H1 (cell line): ENCODE data around the gene ZSWIM7. TPM values are rescaled to one million over a fixed set of nuclear protein-coding genes. Genes with fewer than 3 reads are reported as not detected.

Experiments
- CTCF ChIA-PET: fragments of 300-600 bp; sonication (Branson Sonifier 250); formaldehyde crosslinking; loops from one replicate; lab custom pipeline; 2021; ENCODE audit not compliant: partially characterized antibody; lab: Charles Lee
- POLR2A ChIA-PET: fragments of 300-600 bp; sonication (Branson Sonifier 250); formaldehyde crosslinking; loops from one replicate; lab custom pipeline; 2021; ENCODE audit warnings: inconsistent platforms; ENCODE audit not compliant: partially characterized antibody; lab: Charles Lee
- DNase-seq, 2 experiments: peaks; one replicate each; pipeline versions ENCODE4 v3.0.0 to v3.0.0-alpha.2; 2010 to 2022; ENCODE audit warnings: low spot score in 2 of 2, low read depth in 1 of 2, mixed read lengths in 1 of 2
- FAIRE-seq: peaks from 2 replicates; lab custom pipeline; 2011; peaks lifted over from hg19 to GRCh38; lab: Jason Lieb, UNC
- H2AFZ ChIP-seq: 2 replicates; pipeline ENCODE4 v1.8.1; 2012; ENCODE audit warnings: low read length, inconsistent platforms
- H2AK5ac ChIP-seq: 2 replicates; pipeline ENCODE4 v1.6.1; 2013; ENCODE audit warnings: low read depth, low read length
- H2BK120ac ChIP-seq: replicated peaks from 2 replicates; pipeline ENCODE3; 2013; ENCODE audit warnings: low read depth, low read length, inconsistent platforms
- H2BK12ac ChIP-seq: 2 replicates; pipeline ENCODE4 v1.6.1; 2013; ENCODE audit warnings: low read depth, low read length
- H2BK15ac ChIP-seq: 2 replicates; pipeline ENCODE4 v1.6.1; 2013; ENCODE audit warnings: low read length
- H2BK20ac ChIP-seq: 2 replicates; pipeline ENCODE4 v1.6.1; 2013; ENCODE audit warnings: low read length
- H2BK5ac ChIP-seq: 2 replicates; pipeline ENCODE4 v1.6.1; 2013; ENCODE audit warnings: low read depth, low read length
- H3K14ac ChIP-seq: 2 replicates; pipeline ENCODE4 v1.6.1; 2013; ENCODE audit warnings: inconsistent platforms; ENCODE audit not compliant: insufficient read length
- H3K18ac ChIP-seq: 2 replicates; pipeline ENCODE4 v1.6.1; 2013; ENCODE audit warnings: low read length; ENCODE audit errors: extremely low read depth
- H3K23ac ChIP-seq: 2 replicates; pipeline ENCODE4 v1.6.1; 2013; ENCODE audit warnings: inconsistent platforms; ENCODE audit not compliant: insufficient read length
- H3K23me2 ChIP-seq: 2 replicates; pipeline ENCODE4 v1.6.1; 2013; ENCODE audit warnings: low read depth, low read length
- H3K27ac ChIP-seq: 2 replicates; pipeline ENCODE4 v1.6.1; 2011; ENCODE audit warnings: low read depth, low read length, inconsistent platforms
- H3K27me3 ChIP-seq, 4 experiments: replicated peaks in 1 of 4; 1 replicate in 1 of 4; 2 replicates in 3 of 4; pipeline versions ENCODE4 v1.6.1 to v1.8.1; 2011 to 2013; ENCODE audit warnings: low read length in 3 of 4, mild to moderate bottlenecking in 3 of 4, inconsistent platforms in 2 of 4, mixed read lengths in 2 of 4, moderate library complexity in 1 of 4; ENCODE audit not compliant: control insufficient read depth in 3 of 4, insufficient read depth in 3 of 4; ENCODE audit errors: extremely low read depth in 1 of 4
- H3K36me3 ChIP-seq, 4 experiments: 2 replicates each; pipeline versions ENCODE4 v1.6.1 to v1.8.1; 2011 to 2013; ENCODE audit warnings: mild to moderate bottlenecking in 4 of 4, low read length in 3 of 4, moderate library complexity in 2 of 4, control low read depth in 1 of 4, inconsistent platforms in 1 of 4; ENCODE audit not compliant: insufficient read depth in 4 of 4, control insufficient read depth in 2 of 4
- H3K4ac ChIP-seq: replicated peaks from 2 replicates; pipeline ENCODE3; 2013; ENCODE audit warnings: low read length, low read depth, mixed read lengths, inconsistent platforms; ENCODE audit not compliant: insufficient read length
- H3K4me1 ChIP-seq, 4 experiments: replicated peaks in 1 of 4; 1 replicate in 1 of 4; 2 replicates in 3 of 4; pipeline versions ENCODE4 v1.6.1 to v1.8.1; 2011 to 2013; ENCODE audit warnings: low read length in 3 of 4, inconsistent platforms in 2 of 4, mixed read lengths in 1 of 4; ENCODE audit not compliant: insufficient read depth in 4 of 4, control insufficient read depth in 3 of 4
- H3K4me2 ChIP-seq, 2 experiments: 2 replicates each; pipeline versions ENCODE4 v1.6.1 to v1.8.1; 2011 to 2013; ENCODE audit warnings: low read depth in 2 of 2, low read length in 2 of 2, control low read depth in 1 of 2, inconsistent platforms in 1 of 2, mild to moderate bottlenecking in 1 of 2; ENCODE audit not compliant: insufficient read depth in 1 of 2
- H3K4me3 ChIP-seq, 4 experiments: fragments of 200-600, 300-600 bp in 1 of 4; sonication (generic), shearing (Covaris generic), sonication (Bioruptor Twin) in 1 of 4; 2 replicates each; pipeline versions ENCODE4 v1.5.1 to v1.8.1; 2011 to 2016; ENCODE audit warnings: low read length in 4 of 4, low read depth in 3 of 4, control low read depth in 2 of 4, inconsistent platforms in 2 of 4, mild to moderate bottlenecking in 2 of 4, mixed read lengths in 1 of 4, moderate library complexity in 1 of 4; ENCODE audit not compliant: insufficient read depth in 2 of 4; ENCODE audit errors: extremely low read depth in 1 of 4
- H3K56ac ChIP-seq: replicated peaks from 2 replicates; pipeline ENCODE3; 2013; ENCODE audit warnings: low read depth, mild to moderate bottlenecking, mixed read lengths, low read length, inconsistent platforms; ENCODE audit not compliant: insufficient read length
- H3K79me1 ChIP-seq: 2 replicates; pipeline ENCODE4 v1.6.1; 2013; ENCODE audit warnings: low read depth, low read length, control low read depth
- H3K79me2 ChIP-seq, 2 experiments: 2 replicates each; pipeline versions ENCODE4 v1.6.1 to v1.8.1; 2012 to 2013; ENCODE audit warnings: low read length in 2 of 2, mild to moderate bottlenecking in 2 of 2, inconsistent platforms in 1 of 2; ENCODE audit not compliant: insufficient read depth in 2 of 2, control insufficient read depth in 1 of 2
- H3K9ac ChIP-seq, 4 experiments: replicated peaks in 1 of 4; 1 replicate in 1 of 4; 2 replicates in 3 of 4; pipeline versions ENCODE4 v1.6.1 to v1.8.1; 2011 to 2013; ENCODE audit warnings: low read depth in 3 of 4, low read length in 3 of 4, control low read depth in 2 of 4, mild to moderate bottlenecking in 2 of 4, moderate library complexity in 2 of 4, inconsistent platforms in 1 of 4; ENCODE audit errors: extremely low read depth in 1 of 4
- H3K9me3 ChIP-seq, 2 experiments: 2 replicates each; pipeline versions ENCODE4 v1.6.1 to v1.8.1; 2012 to 2013; ENCODE audit warnings: mild to moderate bottlenecking in 2 of 2, moderate library complexity in 2 of 2, control low read depth in 1 of 2, inconsistent platforms in 1 of 2, low read depth in 1 of 2, low read length in 1 of 2, mixed read lengths in 1 of 2; ENCODE audit not compliant: insufficient read depth in 2 of 2
- H4K20me1 ChIP-seq, 2 experiments: replicated peaks in 1 of 2; 2 replicates each; pipeline versions ENCODE3 to v1.8.1; 2011 to 2013; ENCODE audit warnings: inconsistent platforms in 2 of 2, low read length in 2 of 2, mild to moderate bottlenecking in 1 of 2; ENCODE audit not compliant: insufficient read depth in 2 of 2, control insufficient read depth in 1 of 2
- H4K5ac ChIP-seq: 2 replicates; pipeline ENCODE4 v1.6.1; 2013; ENCODE audit warnings: low read length, low read depth, mixed read lengths, inconsistent platforms; ENCODE audit not compliant: insufficient read length
- H4K8ac ChIP-seq: 2 replicates; pipeline ENCODE4 v1.8.0; 2013; ENCODE audit warnings: mild to moderate bottlenecking, moderate library complexity, low read length, inconsistent platforms; ENCODE audit not compliant: insufficient read depth; ENCODE audit errors: extremely low read depth
- H4K91ac ChIP-seq: replicated peaks from 2 replicates; pipeline ENCODE3; 2013; ENCODE audit warnings: low read length, mixed read lengths, inconsistent platforms; ENCODE audit not compliant: insufficient read length
- CEBPB ChIP-seq: IDR thresholded peaks from 2 replicates; pipeline ENCODE4 v1.6.1; 2012; ENCODE audit warnings: low read depth, low read length
- CREB1 ChIP-seq: IDR thresholded peaks from 2 replicates; pipeline ENCODE4 v1.6.1; 2012; ENCODE audit warnings: inconsistent platforms
- JUND ChIP-seq: IDR thresholded peaks from 2 replicates; pipeline ENCODE4 v1.6.1; 2011; ENCODE audit warnings: mild to moderate bottlenecking, improper control_type of control experiment, low read length
- KDM4A ChIP-seq: IDR thresholded peaks from one replicate; pipeline ENCODE4 v1.7.1; 2012; ENCODE audit warnings: low read depth, mild to moderate bottlenecking, moderate library complexity, low read length, inconsistent platforms; ENCODE audit not compliant: severe bottlenecking
- SRF ChIP-seq: IDR thresholded peaks from 2 replicates; pipeline ENCODE4 v1.6.1; 2011; ENCODE audit warnings: mild to moderate bottlenecking, low read depth, low read length, moderate library complexity
- TEAD4 ChIP-seq: IDR thresholded peaks from 2 replicates; pipeline ENCODE4 v1.6.1; 2012; ENCODE audit warnings: low read depth, low read length, inconsistent platforms, mixed read lengths
- WGBS, 2 experiments: shearing (Covaris generic) in 1 of 2; methylation state at CpG; one replicate each; pipeline versions ENCODE4 v1.1.6 to v1.1.7; 2013 to 2015; ENCODE audit warnings: low lambda C conversion rate in 2 of 2, mixed read lengths in 2 of 2, inconsistent platforms in 1 of 2, low coverage in 1 of 2, missing lambda C conversion rate in 1 of 2; ENCODE audit not compliant: insufficient replicate concordance in 2 of 2, insufficient coverage in 1 of 2, insufficient read length in 1 of 2; ENCODE audit errors: extremely low coverage in 1 of 2, missing lambda C conversion rate in 1 of 2; 5-methylcytosine and 5-hydroxymethylcytosine counted together
- polyA plus RNA-seq, 7 experiments: library from polyadenylated mRNA; depleted of rRNA in 3 of 7; stranded (reverse) in 5 of 7; unstranded in 2 of 7; fragments of >200 nt in 5 of 7; fragments of 200-250 nt in 2 of 7; gene quantifications; 1 replicate in 5 of 7; 2 replicates in 1 of 7; 4 replicates in 1 of 7; pipeline versions ENCODE4 v1.2.1 to v1.2.3, GENCODE V29; 2011 to 2013; ENCODE audit warnings: missing spikeins in 2 of 7, mixed read lengths in 2 of 7
- total RNA-seq: library from RNA; stranded (reverse); fragmentation: NEBNext Ultra II Directional; extraction: Animal tissue kit (Norgen Biotek cat#: 25700); gene quantifications from 2 replicates; pipeline ENCODE4 v1.2.1, GENCODE V29; 2021

ZSWIM7 gene
- total and polyA plus RNA-seq, 2 of the 8 experiments (the other 6 are each of a cell fraction or from before 2014, with no cell fraction given), result 39.3 to 57.7 TPM

DNA sequence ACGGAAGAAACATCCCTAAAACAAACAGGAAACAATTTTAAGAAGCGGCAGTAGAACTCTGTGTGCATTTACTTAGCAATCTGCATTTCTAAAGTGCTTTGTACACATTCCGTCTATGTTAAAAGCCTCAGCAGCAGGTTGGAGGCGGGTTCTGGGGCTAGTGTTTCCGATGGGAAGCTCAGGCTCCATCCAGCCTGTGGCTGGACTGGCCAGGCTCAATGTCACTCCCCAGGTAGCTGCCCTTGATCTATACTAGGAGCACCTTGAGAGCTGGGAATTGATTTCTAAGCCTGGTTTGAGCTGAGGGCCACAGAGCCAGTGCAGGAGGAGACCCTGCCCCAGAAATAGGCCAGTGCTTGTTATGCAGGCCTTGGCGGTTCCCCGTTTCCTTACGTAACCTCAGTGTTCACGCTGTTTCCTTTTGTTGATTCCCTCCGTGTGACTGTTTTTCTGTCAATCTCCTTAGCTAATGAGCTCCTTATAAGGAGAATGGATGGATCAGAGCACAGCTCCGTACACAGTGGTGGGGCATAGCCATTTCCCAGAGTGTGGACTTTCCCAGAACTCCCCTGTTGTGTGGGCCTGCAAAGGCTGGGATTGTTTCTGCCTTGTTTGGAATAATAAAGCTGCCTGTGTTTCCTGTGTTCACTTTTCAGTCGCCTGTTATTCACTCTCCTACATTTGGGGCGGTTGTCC lies 33.2 kb downstream of the ZSWIM7 start:
- peak overlapping the region; percentile 92; the same call in 1 of the 2 replicates for H4K8ac ChIP-seq
- peak overlapping the region; percentile 51 for H3K56ac ChIP-seq
- H3K27me3 ChIP-seq, result 0 out of 7 replicates have a peak, but pooled peaks cover 0 to 2% (median 0%) of the 10 kb centered on the region in 4 experiments
- peak overlapping the region; percentile 69 for H2BK120ac ChIP-seq
- H4K5ac ChIP-seq, result peak overlapping the region; percentile 22
- peaks cover 12 to 34% (median 23%) of the 10 kb centered on the region in 4 experiments for H3K4me1 ChIP-seq
- H3K36me3 ChIP-seq, result no peaks in the 10 kb centered on the region
- no peaks in the 10 kb centered on the region for H3K9me3 ChIP-seq
- peak overlapping the region; percentile 99 for H2BK20ac ChIP-seq
- no peak overlapping the region for H2AFZ ChIP-seq
- H3K79me1 ChIP-seq, result 0 out of 2 replicates have a peak, but pooled peaks cover 3% of the 10 kb centered on the region
- H3K9ac ChIP-seq, result peak overlapping the region in 3 of 4 experiments; percentile 53 to 71 (median 58); a peak in 6 of 7 replicates
- H2BK5ac ChIP-seq, result peak overlapping the region; percentile 100
- H3K4me2 ChIP-seq, result peak overlapping the region; percentile 72 to 80
- no peaks in the 10 kb centered on the region for H4K20me1 ChIP-seq
- H3K18ac ChIP-seq, result peak overlapping the region; percentile 91
- no peaks in the 10 kb centered on the region for H3K79me2 ChIP-seq
- peak overlapping the region; percentile 98 for H4K91ac ChIP-seq
- no peak overlapping the region for H3K14ac ChIP-seq
- H3K4me3 ChIP-seq, result peak overlapping the region; percentile 0 to 51 (median 20); a peak in 6 of 8 replicates
- H3K23ac ChIP-seq, result no peak overlapping the region
- H2BK12ac ChIP-seq, result peak overlapping the region; percentile 100
- H2AK5ac ChIP-seq, result peak overlapping the region; percentile 97; the same call in 1 of the 2 replicates
- H3K4ac ChIP-seq, result peak overlapping the region; percentile 71
- peak; percentile 85 for FAIRE-seq
- H3K27ac ChIP-seq, result peak overlapping the region; percentile 89; the same call in 1 of the 2 replicates
- DNase-seq, result peak in 1 of 2 experiments; percentile 72
- peaks cover 5% of the 10 kb centered on the region for H3K23me2 ChIP-seq
- ChIA-PET POLR2A (interaction anchor here (0.6 to 3.5 kb wide), 14 partner anchors 8 to 1428 kb away, joined by 3 to 25 read pairs (median 4); partner anchors contain the start of genes ADORA2B, PIGL, TTC19 and ZSWIM7), CTCF (interaction anchor here (0.7 to 3.9 kb wide), 7 partner anchors 9 to 138 kb away, joined by 3 to 24 read pairs (median 4); partner anchors contain the start of gene ADORA2B)
- H2BK15ac ChIP-seq, result peak overlapping the region; percentile 99
- 4% methylated on average over 13 of the region's 13 CpGs; no CpG with 5 or more reads in 1 of the 2 experiments for whole genome bisulfite sequencing, 2 experiments
- TF ChIP-seq TEAD4 (peak; percentile 42), KDM4A (peak; percentile 1), JUND (no peak), CEBPB (peak; percentile 67), CREB1 (no peak), SRF (peak; percentile 84)
